H1 (cell line): Measurements from ENCODE around the gene TMEM121B. TPM values are rescaled to one million over a fixed set of nuclear protein-coding genes. Genes with fewer than 3 reads are reported as not detected.

ENCODE experiments used
- CTCF ChIA-PET: fragments of 300-600 bp; sonication (Branson Sonifier 250); formaldehyde crosslinking; loops from one replicate; lab custom pipeline; 2021; ENCODE audit not compliant: partially characterized antibody; lab: Charles Lee
- POLR2A ChIA-PET: fragments of 300-600 bp; sonication (Branson Sonifier 250); formaldehyde crosslinking; loops from one replicate; lab custom pipeline; 2021; ENCODE audit warnings: inconsistent platforms; ENCODE audit not compliant: partially characterized antibody; lab: Charles Lee
- DNase-seq, 2 experiments: peaks; one replicate each; pipeline versions ENCODE4 v3.0.0 to v3.0.0-alpha.2; 2010 to 2022; ENCODE audit warnings: low spot score in 2 of 2, low read depth in 1 of 2, mixed read lengths in 1 of 2
- FAIRE-seq: peaks from 2 replicates; lab custom pipeline; 2011; peaks lifted over from hg19 to GRCh38; lab: Jason Lieb, UNC
- H2AFZ ChIP-seq: 2 replicates; pipeline ENCODE4 v1.8.1; 2012; ENCODE audit warnings: low read length, inconsistent platforms
- H2AK5ac ChIP-seq: 2 replicates; pipeline ENCODE4 v1.6.1; 2013; ENCODE audit warnings: low read depth, low read length
- H2BK120ac ChIP-seq: replicated peaks from 2 replicates; pipeline ENCODE3; 2013; ENCODE audit warnings: low read depth, low read length, inconsistent platforms
- H2BK12ac ChIP-seq: 2 replicates; pipeline ENCODE4 v1.6.1; 2013; ENCODE audit warnings: low read depth, low read length
- H2BK15ac ChIP-seq: 2 replicates; pipeline ENCODE4 v1.6.1; 2013; ENCODE audit warnings: low read length
- H2BK20ac ChIP-seq: 2 replicates; pipeline ENCODE4 v1.6.1; 2013; ENCODE audit warnings: low read length
- H2BK5ac ChIP-seq: 2 replicates; pipeline ENCODE4 v1.6.1; 2013; ENCODE audit warnings: low read depth, low read length
- H3K14ac ChIP-seq: 2 replicates; pipeline ENCODE4 v1.6.1; 2013; ENCODE audit warnings: inconsistent platforms; ENCODE audit not compliant: insufficient read length
- H3K18ac ChIP-seq: 2 replicates; pipeline ENCODE4 v1.6.1; 2013; ENCODE audit warnings: low read length; ENCODE audit errors: extremely low read depth
- H3K23ac ChIP-seq: 2 replicates; pipeline ENCODE4 v1.6.1; 2013; ENCODE audit warnings: inconsistent platforms; ENCODE audit not compliant: insufficient read length
- H3K23me2 ChIP-seq: 2 replicates; pipeline ENCODE4 v1.6.1; 2013; ENCODE audit warnings: low read depth, low read length
- H3K27ac ChIP-seq: 2 replicates; pipeline ENCODE4 v1.6.1; 2011; ENCODE audit warnings: low read depth, low read length, inconsistent platforms
- H3K27me3 ChIP-seq, 4 experiments: replicated peaks in 1 of 4; 1 replicate in 1 of 4; 2 replicates in 3 of 4; pipeline versions ENCODE4 v1.6.1 to v1.8.1; 2011 to 2013; ENCODE audit warnings: low read length in 3 of 4, mild to moderate bottlenecking in 3 of 4, inconsistent platforms in 2 of 4, mixed read lengths in 2 of 4, moderate library complexity in 1 of 4; ENCODE audit not compliant: control insufficient read depth in 3 of 4, insufficient read depth in 3 of 4; ENCODE audit errors: extremely low read depth in 1 of 4
- H3K36me3 ChIP-seq, 4 experiments: 2 replicates each; pipeline versions ENCODE4 v1.6.1 to v1.8.1; 2011 to 2013; ENCODE audit warnings: mild to moderate bottlenecking in 4 of 4, low read length in 3 of 4, moderate library complexity in 2 of 4, control low read depth in 1 of 4, inconsistent platforms in 1 of 4; ENCODE audit not compliant: insufficient read depth in 4 of 4, control insufficient read depth in 2 of 4
- H3K4ac ChIP-seq: replicated peaks from 2 replicates; pipeline ENCODE3; 2013; ENCODE audit warnings: low read length, low read depth, mixed read lengths, inconsistent platforms; ENCODE audit not compliant: insufficient read length
- H3K4me1 ChIP-seq, 4 experiments: replicated peaks in 1 of 4; 1 replicate in 1 of 4; 2 replicates in 3 of 4; pipeline versions ENCODE4 v1.6.1 to v1.8.1; 2011 to 2013; ENCODE audit warnings: low read length in 3 of 4, inconsistent platforms in 2 of 4, mixed read lengths in 1 of 4; ENCODE audit not compliant: insufficient read depth in 4 of 4, control insufficient read depth in 3 of 4
- H3K4me2 ChIP-seq, 2 experiments: 2 replicates each; pipeline versions ENCODE4 v1.6.1 to v1.8.1; 2011 to 2013; ENCODE audit warnings: low read depth in 2 of 2, low read length in 2 of 2, control low read depth in 1 of 2, inconsistent platforms in 1 of 2, mild to moderate bottlenecking in 1 of 2; ENCODE audit not compliant: insufficient read depth in 1 of 2
- H3K4me3 ChIP-seq, 4 experiments: fragments of 200-600, 300-600 bp in 1 of 4; sonication (generic), shearing (Covaris generic), sonication (Bioruptor Twin) in 1 of 4; 2 replicates each; pipeline versions ENCODE4 v1.5.1 to v1.8.1; 2011 to 2016; ENCODE audit warnings: low read length in 4 of 4, low read depth in 3 of 4, control low read depth in 2 of 4, inconsistent platforms in 2 of 4, mild to moderate bottlenecking in 2 of 4, mixed read lengths in 1 of 4, moderate library complexity in 1 of 4; ENCODE audit not compliant: insufficient read depth in 2 of 4; ENCODE audit errors: extremely low read depth in 1 of 4
- H3K56ac ChIP-seq: replicated peaks from 2 replicates; pipeline ENCODE3; 2013; ENCODE audit warnings: low read depth, mild to moderate bottlenecking, mixed read lengths, low read length, inconsistent platforms; ENCODE audit not compliant: insufficient read length
- H3K79me1 ChIP-seq: 2 replicates; pipeline ENCODE4 v1.6.1; 2013; ENCODE audit warnings: low read depth, low read length, control low read depth
- H3K79me2 ChIP-seq, 2 experiments: 2 replicates each; pipeline versions ENCODE4 v1.6.1 to v1.8.1; 2012 to 2013; ENCODE audit warnings: low read length in 2 of 2, mild to moderate bottlenecking in 2 of 2, inconsistent platforms in 1 of 2; ENCODE audit not compliant: insufficient read depth in 2 of 2, control insufficient read depth in 1 of 2
- H3K9ac ChIP-seq, 4 experiments: replicated peaks in 1 of 4; 1 replicate in 1 of 4; 2 replicates in 3 of 4; pipeline versions ENCODE4 v1.6.1 to v1.8.1; 2011 to 2013; ENCODE audit warnings: low read depth in 3 of 4, low read length in 3 of 4, control low read depth in 2 of 4, mild to moderate bottlenecking in 2 of 4, moderate library complexity in 2 of 4, inconsistent platforms in 1 of 4; ENCODE audit errors: extremely low read depth in 1 of 4
- H3K9me3 ChIP-seq, 2 experiments: 2 replicates each; pipeline versions ENCODE4 v1.6.1 to v1.8.1; 2012 to 2013; ENCODE audit warnings: mild to moderate bottlenecking in 2 of 2, moderate library complexity in 2 of 2, control low read depth in 1 of 2, inconsistent platforms in 1 of 2, low read depth in 1 of 2, low read length in 1 of 2, mixed read lengths in 1 of 2; ENCODE audit not compliant: insufficient read depth in 2 of 2
- H4K20me1 ChIP-seq, 2 experiments: replicated peaks in 1 of 2; 2 replicates each; pipeline versions ENCODE3 to v1.8.1; 2011 to 2013; ENCODE audit warnings: inconsistent platforms in 2 of 2, low read length in 2 of 2, mild to moderate bottlenecking in 1 of 2; ENCODE audit not compliant: insufficient read depth in 2 of 2, control insufficient read depth in 1 of 2
- H4K5ac ChIP-seq: 2 replicates; pipeline ENCODE4 v1.6.1; 2013; ENCODE audit warnings: low read length, low read depth, mixed read lengths, inconsistent platforms; ENCODE audit not compliant: insufficient read length
- H4K8ac ChIP-seq: 2 replicates; pipeline ENCODE4 v1.8.0; 2013; ENCODE audit warnings: mild to moderate bottlenecking, moderate library complexity, low read length, inconsistent platforms; ENCODE audit not compliant: insufficient read depth; ENCODE audit errors: extremely low read depth
- H4K91ac ChIP-seq: replicated peaks from 2 replicates; pipeline ENCODE3; 2013; ENCODE audit warnings: low read length, mixed read lengths, inconsistent platforms; ENCODE audit not compliant: insufficient read length
- FOSL1 ChIP-seq: IDR thresholded peaks from 2 replicates; pipeline ENCODE4 v1.6.1; 2011; ENCODE audit warnings: mild to moderate bottlenecking, low read depth, low read length, moderate library complexity; ENCODE audit not compliant: insufficient read depth
- RBBP5 ChIP-seq: IDR thresholded peaks from 2 replicates; pipeline ENCODE4 v1.7.1; 2012; ENCODE audit warnings: low read depth, mild to moderate bottlenecking, inconsistent platforms, low read length, moderate library complexity, borderline replicate concordance
- SIX5 ChIP-seq: IDR thresholded peaks from 2 replicates; pipeline ENCODE4 v1.6.1; 2011; ENCODE audit warnings: mild to moderate bottlenecking, low read depth, low read length
- SP2 ChIP-seq: IDR thresholded peaks from 2 replicates; pipeline ENCODE4 v1.6.1; 2012; ENCODE audit warnings: mild to moderate bottlenecking, low read length, inconsistent platforms
- WGBS, 2 experiments: shearing (Covaris generic) in 1 of 2; methylation state at CpG; one replicate each; pipeline versions ENCODE4 v1.1.6 to v1.1.7; 2013 to 2015; ENCODE audit warnings: low lambda C conversion rate in 2 of 2, mixed read lengths in 2 of 2, inconsistent platforms in 1 of 2, low coverage in 1 of 2, missing lambda C conversion rate in 1 of 2; ENCODE audit not compliant: insufficient replicate concordance in 2 of 2, insufficient coverage in 1 of 2, insufficient read length in 1 of 2; ENCODE audit errors: extremely low coverage in 1 of 2, missing lambda C conversion rate in 1 of 2; 5-methylcytosine and 5-hydroxymethylcytosine counted together
- polyA plus RNA-seq, 7 experiments: library from polyadenylated mRNA; depleted of rRNA in 3 of 7; stranded (reverse) in 5 of 7; unstranded in 2 of 7; fragments of >200 nt in 5 of 7; fragments of 200-250 nt in 2 of 7; gene quantifications; 1 replicate in 5 of 7; 2 replicates in 1 of 7; 4 replicates in 1 of 7; pipeline versions ENCODE4 v1.2.1 to v1.2.3, GENCODE V29; 2011 to 2013; ENCODE audit warnings: missing spikeins in 2 of 7, mixed read lengths in 2 of 7
- total RNA-seq: library from RNA; stranded (reverse); fragmentation: NEBNext Ultra II Directional; extraction: Animal tissue kit (Norgen Biotek cat#: 25700); gene quantifications from 2 replicates; pipeline ENCODE4 v1.2.1, GENCODE V29; 2021

TMEM121B gene
- total and polyA plus RNA-seq, 2 of the 8 experiments (the other 6 are each of a cell fraction or from before 2014, with no cell fraction given): 4.3 to 6.9 TPM

GRCh38 chr22:17167486-17167885 lies 46.3 kb upstream of the TMEM121B start:
- ChIA-PET CTCF (interaction anchor here (1.1 to 8.7 kb wide), 5 partner anchors 8 to 151 kb away, joined by 3 to 94 read pairs (median 4); partner anchors contain the start of genes ADA2 and HDHD5), POLR2A (no interaction called here)
- FAIRE-seq (no peak), DNase-seq (no peak)
- no peaks in the 10 kb centered on the region for H4K20me1 ChIP-seq
- H2AK5ac ChIP-seq: no peak overlapping the region
- no peaks in the 10 kb centered on the region for H3K36me3 ChIP-seq
- no peaks in the 10 kb centered on the region for H3K79me2 ChIP-seq
- H4K91ac ChIP-seq: no peak overlapping the region
- 91% methylated on average over 7 of the region's 7 CpGs; no CpG with 5 or more reads in 1 of the 2 experiments for WGBS, 2 experiments
- H2BK15ac ChIP-seq: no peak overlapping the region
- no peaks in the 10 kb centered on the region for H3K27me3 ChIP-seq
- H2BK5ac ChIP-seq: no peak overlapping the region
- no peaks in the 10 kb centered on the region for H3K79me1 ChIP-seq
- H3K4me3 ChIP-seq: no peak overlapping the region
- no peak overlapping the region for H2AFZ ChIP-seq
- H3K9ac ChIP-seq: no peak overlapping the region
- peaks cover 0 to 6% (median 4%) of the 10 kb centered on the region in 4 experiments; a peak in 5 of 7 replicates for H3K4me1 ChIP-seq
- H4K5ac ChIP-seq: no peak overlapping the region
- H3K27ac ChIP-seq: no peak overlapping the region
- H2BK120ac ChIP-seq: no peak overlapping the region
- H3K23ac ChIP-seq: no peak overlapping the region
- peak overlapping the region; percentile 44; the same call in 1 of the 2 replicates for H2BK12ac ChIP-seq
- no peak overlapping the region for H3K14ac ChIP-seq
- H4K8ac ChIP-seq: no peak overlapping the region
- H3K4ac ChIP-seq: no peak overlapping the region
- H3K56ac ChIP-seq: no peak overlapping the region
- peaks cover 2% of the 10 kb centered on the region; the same call in 1 of the 2 replicates for H3K23me2 ChIP-seq
- no peak overlapping the region for H2BK20ac ChIP-seq
- no peaks in the 10 kb centered on the region for H3K9me3 ChIP-seq
- TF ChIP-seq SIX5 (no peak), SP2 (no peak), FOSL1 (no peak), RBBP5 (no peak)
- no peak overlapping the region for H3K4me2 ChIP-seq
- H3K18ac ChIP-seq: no peak overlapping the region
